ENCODE results near the gene MOB4. TPM values are rescaled to one million over a fixed set of nuclear protein-coding genes. Genes with fewer than 3 reads are reported as not detected.
"Not testable (repeated sequence)": the region's sequence is repeated elsewhere in the genome, so short reads cannot be mapped to it uniquely, and the experiment has no call there.

MOB4 gene
- total RNA-seq, 1 experiment from 2014 or later, result 36.9 TPM

- DNase-seq, result no peak
- peaks cover 28% of the 10 kb centered on the region for H3K4me1 ChIP-seq (ENCODE audit: low read length)
- peak overlapping the region; percentile 40; the same call in 1 of the 2 replicates for H3K27ac ChIP-seq (ENCODE audit: low read length)
- no peaks in the 10 kb centered on the region for H3K9me2 ChIP-seq (replicated peaks; ENCODE audit: insufficient read depth, low read length)
- peaks cover 8% of the 10 kb centered on the region for H3K9me3 ChIP-seq (ENCODE audit: low read length)
- peaks cover 70% of the 10 kb centered on the region for H3K79me2 ChIP-seq (ENCODE audit: low read length)
- no peak overlapping the region for H2AFZ ChIP-seq (ENCODE audit: low read length)
- peaks cover 25% of the 10 kb centered on the region for H3K36me3 ChIP-seq (ENCODE audit: insufficient read depth, low read length)
- peak overlapping the region; percentile 76 for H3K4me3 ChIP-seq (ENCODE audit: low read length)
- peak overlapping the region; percentile 97 for H3K4me2 ChIP-seq (ENCODE audit: low read depth, low read length, poor library complexity, severe bottlenecking)
- H4K20me1 ChIP-seq (ENCODE audit: insufficient read depth, low read depth, low read length), result no peaks in the 10 kb centered on the region
- H3K27me3 ChIP-seq (ENCODE audit: low read length), result no peaks in the 10 kb centered on the region
- H3K9ac ChIP-seq (ENCODE audit: low read length), result peak overlapping the region; percentile 86
Observed at GRCh38 chr2:197517150-197517549, 1.3 kb downstream of the MOB4 start.

- Histone ChIP-seq H3K4me2 (ENCODE audit: low read depth, low read length, poor library complexity, severe bottlenecking) (no peak overlapping the region), H3K36me3 (ENCODE audit: insufficient read depth, low read length) (peaks cover 55% of the 10 kb centered on the region), H3K9me2 (replicated peaks; ENCODE audit: insufficient read depth, low read length) (no peaks in the 10 kb centered on the region), H4K20me1 (ENCODE audit: insufficient read depth, low read depth, low read length) (0 out of 2 replicates have a peak, but pooled peaks cover 3% of the 10 kb centered on the region), H3K9ac (ENCODE audit: low read length) (no peak overlapping the region), H3K4me1 (ENCODE audit: low read length) (no peaks in the 10 kb centered on the region), H2AFZ (ENCODE audit: low read length) (no peak overlapping the region), H3K27me3 (ENCODE audit: low read length) (no peaks in the 10 kb centered on the region), H3K79me2 (ENCODE audit: low read length) (peaks cover 88% of the 10 kb centered on the region), H3K9me3 (ENCODE audit: low read length) (no peaks in the 10 kb centered on the region), H3K27ac (ENCODE audit: low read length) (no peak overlapping the region), H3K4me3 (ENCODE audit: low read length) (no peak overlapping the region)
- no peak for DNase-seq
Observed at GRCh38 chr2:197538412-197538811, 22.5 kb downstream of the MOB4 start.

GRCh38 chr2:197539734-197540133 is 23.9 kb downstream of the MOB4 start:
- Histone ChIP-seq H3K27ac (ENCODE audit: low read length) (no peak overlapping the region), H3K9ac (ENCODE audit: low read length) (no peak overlapping the region), H3K36me3 (ENCODE audit: insufficient read depth, low read length) (peaks cover 57% of the 10 kb centered on the region), H2AFZ (ENCODE audit: low read length) (no peak overlapping the region), H4K20me1 (ENCODE audit: insufficient read depth, low read depth, low read length) (no peaks in the 10 kb centered on the region), H3K9me3 (ENCODE audit: low read length) (no peaks in the 10 kb centered on the region), H3K27me3 (ENCODE audit: low read length) (no peaks in the 10 kb centered on the region), H3K4me1 (ENCODE audit: low read length) (no peaks in the 10 kb centered on the region), H3K4me2 (ENCODE audit: low read depth, low read length, poor library complexity, severe bottlenecking) (no peak overlapping the region), H3K9me2 (replicated peaks; ENCODE audit: insufficient read depth, low read length) (no peaks in the 10 kb centered on the region), H3K4me3 (ENCODE audit: low read length) (no peak overlapping the region), H3K79me2 (ENCODE audit: low read length) (peaks cover 86% of the 10 kb centered on the region)
- peak; percentile 22 for DNase-seq

- Histone ChIP-seq H3K27me3 (ENCODE audit: low read length) (no peaks in the 10 kb centered on the region), H3K36me3 (ENCODE audit: insufficient read depth, low read length) (peaks cover 48% of the 10 kb centered on the region)
Observed at GRCh38 chr2:197543206-197543605, 27.3 kb downstream of the MOB4 start.

GRCh38 chr2:197547163-197547900 is 31.5 kb downstream of the MOB4 start:
- Histone ChIP-seq H3K4me2 (ENCODE audit: low read depth, low read length, poor library complexity, severe bottlenecking) (no peak overlapping the region), H2AFZ (ENCODE audit: low read length) (no peak overlapping the region), H3K36me3 (ENCODE audit: insufficient read depth, low read length) (peaks cover 46% of the 10 kb centered on the region), H3K4me3 (ENCODE audit: low read length) (no peak overlapping the region), H3K9me2 (replicated peaks; ENCODE audit: insufficient read depth, low read length) (no peaks in the 10 kb centered on the region), H4K20me1 (ENCODE audit: insufficient read depth, low read depth, low read length) (no peaks in the 10 kb centered on the region), H3K27me3 (ENCODE audit: low read length) (no peaks in the 10 kb centered on the region), H3K4me1 (ENCODE audit: low read length) (no peaks in the 10 kb centered on the region), H3K9ac (ENCODE audit: low read length) (no peak overlapping the region), H3K9me3 (ENCODE audit: low read length) (no peaks in the 10 kb centered on the region), H3K79me2 (ENCODE audit: low read length) (peaks cover 55% of the 10 kb centered on the region), H3K27ac (ENCODE audit: low read length) (no peak overlapping the region)
- no peak for DNase-seq

More at GRCh38 chr2:197543206-197543605, 27.3 kb downstream of the MOB4 start:
- Histone ChIP-seq H3K4me3 (ENCODE audit: low read length) (no peak overlapping the region), H3K4me1 (ENCODE audit: low read length) (no peaks in the 10 kb centered on the region), H3K9me3 (ENCODE audit: low read length) (no peaks in the 10 kb centered on the region), H3K79me2 (ENCODE audit: low read length) (peaks cover 79% of the 10 kb centered on the region), H4K20me1 (ENCODE audit: insufficient read depth, low read depth, low read length) (no peaks in the 10 kb centered on the region), H3K9me2 (replicated peaks; ENCODE audit: insufficient read depth, low read length) (no peaks in the 10 kb centered on the region), H2AFZ (ENCODE audit: low read length) (no peak overlapping the region), H3K27ac (ENCODE audit: low read length) (no peak overlapping the region), H3K4me2 (ENCODE audit: low read depth, low read length, poor library complexity, severe bottlenecking) (no peak overlapping the region), H3K9ac (ENCODE audit: low read length) (no peak overlapping the region)
- no peak for DNase-seq

GRCh38 chr2:197548582-197548981 is 32.7 kb downstream of the MOB4 start:
- Histone ChIP-seq H3K4me1 (ENCODE audit: low read length) (no peaks in the 10 kb centered on the region), H3K9ac (ENCODE audit: low read length) (no peak overlapping the region), H3K4me3 (ENCODE audit: low read length) (no peak overlapping the region), H3K9me2 (replicated peaks; ENCODE audit: insufficient read depth, low read length) (no peaks in the 10 kb centered on the region), H4K20me1 (ENCODE audit: insufficient read depth, low read depth, low read length) (no peaks in the 10 kb centered on the region), H3K27me3 (ENCODE audit: low read length) (no peaks in the 10 kb centered on the region), H3K36me3 (ENCODE audit: insufficient read depth, low read length) (peaks cover 39% of the 10 kb centered on the region), H3K9me3 (ENCODE audit: low read length) (no peaks in the 10 kb centered on the region), H3K27ac (ENCODE audit: low read length) (no peak overlapping the region), H2AFZ (ENCODE audit: low read length) (no peak overlapping the region), H3K79me2 (ENCODE audit: low read length) (peaks cover 42% of the 10 kb centered on the region), H3K4me2 (ENCODE audit: low read depth, low read length, poor library complexity, severe bottlenecking) (no peak overlapping the region)
- DNase-seq, result no peak

GRCh38 chr2:197551260-197551659 is 35.4 kb downstream of the MOB4 start:
- H3K27me3 ChIP-seq (ENCODE audit: low read length); H4K20me1 ChIP-seq (ENCODE audit: insufficient read depth, low read depth, low read length); H2AFZ ChIP-seq (ENCODE audit: low read length); H3K9ac ChIP-seq (ENCODE audit: low read length); H3K9me3 ChIP-seq (ENCODE audit: low read length); H3K4me3 ChIP-seq (ENCODE audit: low read length); H3K4me2 ChIP-seq (ENCODE audit: low read depth, low read length, poor library complexity, severe bottlenecking); H3K4me1 ChIP-seq (ENCODE audit: low read length); DNase-seq; H3K27ac ChIP-seq (ENCODE audit: low read length); H3K9me2 ChIP-seq (replicated peaks; ENCODE audit: insufficient read depth, low read length): not testable (repeated sequence)
- Histone ChIP-seq H3K36me3 (ENCODE audit: insufficient read depth, low read length) (peaks cover 39% of the 10 kb centered on the region; the same call in 1 of the 2 replicates), H3K79me2 (ENCODE audit: low read length) (peaks cover 26% of the 10 kb centered on the region)

GRCh38 chr2:197555467-197555866 is 39.6 kb downstream of the MOB4 start:
- H3K27ac ChIP-seq (ENCODE audit: low read length), result no peak overlapping the region
- peak; percentile 10 for DNase-seq
- no peaks in the 10 kb centered on the region for H3K4me1 ChIP-seq (ENCODE audit: low read length)
- no peaks in the 10 kb centered on the region for H4K20me1 ChIP-seq (ENCODE audit: insufficient read depth, low read depth, low read length)
- H3K27me3 ChIP-seq (ENCODE audit: low read length), result no peaks in the 10 kb centered on the region
- H3K4me2 ChIP-seq (ENCODE audit: low read depth, low read length, poor library complexity, severe bottlenecking), result no peak overlapping the region
- no peaks in the 10 kb centered on the region for H3K79me2 ChIP-seq (ENCODE audit: low read length)
- no peaks in the 10 kb centered on the region for H3K9me3 ChIP-seq (ENCODE audit: low read length)
- no peak overlapping the region for H3K9ac ChIP-seq (ENCODE audit: low read length)
- no peak overlapping the region for H2AFZ ChIP-seq (ENCODE audit: low read length)
- no peak overlapping the region for H3K4me3 ChIP-seq (ENCODE audit: low read length)
- peaks cover 43% of the 10 kb centered on the region for H3K36me3 ChIP-seq (ENCODE audit: insufficient read depth, low read length)
- no peaks in the 10 kb centered on the region for H3K9me2 ChIP-seq (replicated peaks; ENCODE audit: insufficient read depth, low read length)
